Epithelial cell of esophagus (primary cell): ENCODE measurements around the gene GALNT6.
"Not testable (repeated sequence)": the region's sequence is repeated elsewhere in the genome, so short reads cannot be mapped to it uniquely, and the experiment has no call there.

Source experiments
- DNase-seq: peaks from one replicate; pipeline ENCODE4 v3.0.0; 2010; ENCODE audit warnings: low read depth
- H3K4me3 ChIP-seq: 2 replicates; pipeline ENCODE4 v1.5.1; 2011; ENCODE audit warnings: mild to moderate bottlenecking, low read length, control low read depth
- CTCF ChIP-seq: IDR thresholded peaks from 2 replicates; pipeline ENCODE4 v1.5.1; 2011; ENCODE audit warnings: low read depth, mild to moderate bottlenecking, low read length, control low read depth, inconsistent platforms; ENCODE audit not compliant: insufficient read depth; ENCODE audit errors: missing control alignments

GALNT6 gene

GRCh38 chr12:51320311-51320694 is 70.9 kb downstream of the GALNT6 start:
- H3K4me3 ChIP-seq, result no peak overlapping the region
- DNase-seq, result no peak
- TF ChIP-seq CTCF, result no peak

- H3K4me3 ChIP-seq, result no peak overlapping the region
- DNase-seq, result peak; percentile 39
- TF ChIP-seq CTCF, result no peak
Measured at GRCh38 chr12:51318846-51319599, 72.2 kb downstream of the GALNT6 start.

- not testable (repeated sequence) for H3K4me3 ChIP-seq
- DNase-seq, result peak; percentile 27
Measured at GRCh38 chr12:51318057-51318806, 73.0 kb downstream of the GALNT6 start.

- no peak for TF ChIP-seq CTCF
- no peak for DNase-seq
- no peak overlapping the region for H3K4me3 ChIP-seq
Measured at GRCh38 chr12:51311389-51311788, 79.8 kb downstream of the GALNT6 start.

- peak; percentile 91 for DNase-seq
- H3K4me3 ChIP-seq, result no peak overlapping the region
- no peak for TF ChIP-seq CTCF
Measured at GRCh38 chr12:51307655-51308593, 83.3 kb downstream of the GALNT6 start.

GRCh38 chr12:51306507-51306906 is 84.7 kb downstream of the GALNT6 start:
- no peak for TF ChIP-seq CTCF
- H3K4me3 ChIP-seq, result no peak overlapping the region
- no peak for DNase-seq
